ENCODE measurements around the gene ASPDH. TPM values are rescaled to one million over a fixed set of nuclear protein-coding genes. Genes with fewer than 3 reads are reported as not detected.

The ASPDH gene
- total RNA-seq, 4 donors from 2014 or later: not detected

GRCh38 chr19:50466706-50467039 lies 47.0 kb downstream of the ASPDH start:
- H3K4me3 ChIP-seq: no peak overlapping the region
- H3K36me3 ChIP-seq: no peaks in the 10 kb centered on the region
- WGBS, 2 donors (ENCODE audit: low coverage in 1 of 2): 55% methylated on average over 7 of the region's 11 CpGs; no CpG with 5 or more reads in 1 of the 2 donors
- no peak for ATAC-seq
- no peaks in the 10 kb centered on the region for H3K9me3 ChIP-seq
- H3K4me1 ChIP-seq: no peaks in the 10 kb centered on the region
- no peak for TF ChIP-seq EP300 (IDR thresholded peaks at IDR 0.05)
- no peak for TF ChIP-seq POLR2A (IDR thresholded peaks at IDR 0.05)
- no peak for TF ChIP-seq POLR2AphosphoS5 (IDR thresholded peaks at IDR 0.05)
- no peak for TF ChIP-seq CTCF (IDR thresholded peaks at IDR 0.05)
- H3K27me3 ChIP-seq: peaks cover 70% of the 10 kb centered on the region
- no peak overlapping the region for H3K27ac ChIP-seq

- Histone ChIP-seq H3K36me3 (no peaks in the 10 kb centered on the region), H3K9me3 (no peaks in the 10 kb centered on the region), H3K27me3 (peaks cover 76% of the 10 kb centered on the region), H3K4me3 (no peak overlapping the region), H3K27ac (no peak overlapping the region), H3K4me1 (no peaks in the 10 kb centered on the region)
- ATAC-seq: no peak
- WGBS, 2 donors (ENCODE audit: low coverage in 1 of 2): 0 to 15% methylated on average over 1 to 8 of the region's 29 CpGs
- peak in 1 of 4 experiments; percentile 4 for TF ChIP-seq CTCF (IDR thresholded peaks at IDR 0.05)
- TF ChIP-seq EP300 (IDR thresholded peaks at IDR 0.05): no peak
- TF ChIP-seq POLR2AphosphoS5 (IDR thresholded peaks at IDR 0.05): no peak
- no peak for TF ChIP-seq POLR2A (IDR thresholded peaks at IDR 0.05)
Observed at GRCh38 chr19:50465986-50466705, 47.6 kb downstream of the ASPDH start.

- H3K36me3 ChIP-seq: no peaks in the 10 kb centered on the region
- no peak overlapping the region for H3K27ac ChIP-seq
- no peaks in the 10 kb centered on the region for H3K9me3 ChIP-seq
- no peak overlapping the region for H3K4me3 ChIP-seq
- H3K4me1 ChIP-seq: no peaks in the 10 kb centered on the region
- peaks cover 87% of the 10 kb centered on the region for H3K27me3 ChIP-seq
- 77 to 91% methylated on average over 6 of the region's 13 CpGs for WGBS, 2 donors (ENCODE audit: low coverage in 1 of 2)
- TF ChIP-seq POLR2AphosphoS5 (IDR thresholded peaks at IDR 0.05): no peak
- no peak for TF ChIP-seq EP300 (IDR thresholded peaks at IDR 0.05)
- no peak for TF ChIP-seq CTCF (IDR thresholded peaks at IDR 0.05)
- TF ChIP-seq POLR2A (IDR thresholded peaks at IDR 0.05): no peak
- no peak for ATAC-seq
Observed at GRCh38 chr19:50465000-50465399, 48.7 kb downstream of the ASPDH start.

- no peak for ATAC-seq
- Histone ChIP-seq H3K27ac (no peak overlapping the region), H3K9me3 (no peaks in the 10 kb centered on the region), H3K4me3 (no peak overlapping the region), H3K4me1 (no peaks in the 10 kb centered on the region), H3K27me3 (peaks cover 90% of the 10 kb centered on the region), H3K36me3 (no peaks in the 10 kb centered on the region)
- no peak for TF ChIP-seq EP300 (IDR thresholded peaks at IDR 0.05)
- no peak for TF ChIP-seq POLR2A (IDR thresholded peaks at IDR 0.05)
- no peak for TF ChIP-seq POLR2AphosphoS5 (IDR thresholded peaks at IDR 0.05)
- TF ChIP-seq CTCF (IDR thresholded peaks at IDR 0.05): no peak
- 80 to 100% methylated on average over 3 to 4 of the region's 19 CpGs for WGBS, 2 donors (ENCODE audit: low coverage in 1 of 2)
Observed at GRCh38 chr19:50464348-50464747, 49.4 kb downstream of the ASPDH start.

- Histone ChIP-seq H3K27me3 (peaks cover 92% of the 10 kb centered on the region), H3K36me3 (no peaks in the 10 kb centered on the region), H3K27ac (no peak overlapping the region), H3K4me3 (no peak overlapping the region), H3K4me1 (no peaks in the 10 kb centered on the region), H3K9me3 (no peaks in the 10 kb centered on the region)
- TF ChIP-seq POLR2AphosphoS5 (IDR thresholded peaks at IDR 0.05) (no peak), CTCF (IDR thresholded peaks at IDR 0.05) (no peak), EP300 (IDR thresholded peaks at IDR 0.05) (no peak), POLR2A (IDR thresholded peaks at IDR 0.05) (no peak)
- no peak for ATAC-seq
- WGBS, 2 donors (ENCODE audit: low coverage in 1 of 2): 62 to 77% methylated on average over 6 of the region's 7 CpGs
Observed at GRCh38 chr19:50462970-50463369, 50.7 kb downstream of the ASPDH start.

All from gastroesophageal sphincter (tissue), 4 donors.